ENCODE measurements around the gene LEMD1.

LEMD1 gene

GRCh38 chr1:205359771-205360565 lies 61.9 kb downstream of the LEMD1 start:
- H3K4me3 ChIP-seq (ENCODE audit: low read length): no peak overlapping the region
- TF ChIP-seq CTCF (conservative IDR thresholded peaks at IDR 0.05; ENCODE audit: low read length): no peak
- DNase-seq (ENCODE audit: low read depth): no peak

GRCh38 chr1:205358579-205358978 lies 63.3 kb downstream of the LEMD1 start:
- no peak overlapping the region for H3K4me3 ChIP-seq (ENCODE audit: low read length)
- TF ChIP-seq CTCF (conservative IDR thresholded peaks at IDR 0.05; ENCODE audit: low read length): no peak
- DNase-seq (ENCODE audit: low read depth): no peak

- no peak overlapping the region for H3K4me3 ChIP-seq (ENCODE audit: low read length)
- DNase-seq (ENCODE audit: low read depth): no peak
- no peak for TF ChIP-seq CTCF (conservative IDR thresholded peaks at IDR 0.05; ENCODE audit: low read length)
These were observed 64.3 kb downstream of the LEMD1 start for GRCh38 chr1:205357567-205357966.

GRCh38 chr1:205356440-205357139 lies 65.3 kb downstream of the LEMD1 start, which contains the start of gene KLHDC8A:
Gene KLHDC8A, minus strand, starts transcription at chr1:205356922. Its CDS starts 13,318 bp downstream, at chr1:205343604.
- no peak for TF ChIP-seq CTCF (conservative IDR thresholded peaks at IDR 0.05; ENCODE audit: low read length)
- no peak within 1 kb of the TSS for H3K4me3 ChIP-seq (ENCODE audit: low read length)
- no peak for DNase-seq (ENCODE audit: low read depth)

- no peak overlapping the region for H3K4me3 ChIP-seq (ENCODE audit: low read length)
- peak; percentile 69 for DNase-seq (ENCODE audit: low read depth)
- no peak for TF ChIP-seq CTCF (conservative IDR thresholded peaks at IDR 0.05; ENCODE audit: low read length)
These were observed 66.8 kb downstream of the LEMD1 start for GRCh38 chr1:205355075-205355453.

- H3K4me3 ChIP-seq (ENCODE audit: low read length): no peak overlapping the region
- peak; percentile 95 for TF ChIP-seq CTCF (conservative IDR thresholded peaks at IDR 0.05; ENCODE audit: low read length)
- peak; percentile 69 for DNase-seq (ENCODE audit: low read depth)
These were observed 67.4 kb downstream of the LEMD1 start for GRCh38 chr1:205354259-205355074.

All from AG10803 (cell line).